Neural cell (in vitro differentiated cells): ENCODE measurements around the gene ST6GAL1. TPM values are rescaled to one million over a fixed set of nuclear protein-coding genes. Genes with fewer than 3 reads are reported as not detected.

Experiments used
- H2AFZ ChIP-seq: fragments of 200-600, 300-800 bp; sonication (generic), shearing (Covaris generic); 2 replicates; pipeline ENCODE4 v1.6.0; 2014; ENCODE audit warnings: low read depth, mild to moderate bottlenecking, antibody characterized with exemption, low read length, moderate library complexity
- H3F3A ChIP-seq: fragments of 200-600 bp; shearing (Covaris generic); 2 replicates; pipeline ENCODE4 v1.6.1; 2016; ENCODE audit warnings: mild to moderate bottlenecking, moderate library complexity, mixed read lengths, antibody characterized with exemption, low read length; ENCODE audit not compliant: insufficient read depth, poor library complexity, severe bottlenecking
- H3K27ac ChIP-seq: fragments of 200-600, 300-800 bp; sonication (generic), shearing (Covaris generic); 2 replicates; pipeline ENCODE4 v1.5.1; 2014; ENCODE audit warnings: mild to moderate bottlenecking, low read length, moderate library complexity
- H3K27me3 ChIP-seq: fragments of 300-800, 200-600 bp; sonication (generic), shearing (Covaris generic); 2 replicates; pipeline ENCODE4 v1.6.0; 2014; ENCODE audit warnings: mild to moderate bottlenecking, low read depth, low read length, moderate library complexity; ENCODE audit not compliant: insufficient read depth
- H3K36me3 ChIP-seq: fragments of 300-800, 200-600 bp; sonication (generic), shearing (Covaris generic); 2 replicates; pipeline ENCODE4 v1.5.1; 2014; ENCODE audit warnings: mild to moderate bottlenecking, antibody characterized with exemption, low read length, moderate library complexity; ENCODE audit not compliant: insufficient read depth
- H3K4me2 ChIP-seq: fragments of 300-800, 200-600 bp; sonication (generic), shearing (Covaris generic); 2 replicates; pipeline ENCODE4 v1.6.0; 2014; ENCODE audit warnings: mild to moderate bottlenecking, low read length
- H3K4me3 ChIP-seq: fragments of 300-800, 200-600 bp; sonication (generic), shearing (Covaris generic); 2 replicates; pipeline ENCODE4 v1.5.1; 2014; ENCODE audit warnings: mild to moderate bottlenecking, low read length, moderate library complexity
- H3K79me2 ChIP-seq: fragments of 200-600 bp; shearing (Covaris generic); replicated peaks from 2 replicates; pipeline ENCODE4 v1.6.0; 2014; ENCODE audit warnings: mild to moderate bottlenecking, low read length, moderate library complexity; ENCODE audit not compliant: insufficient read depth
- H3K9ac ChIP-seq: fragments of 300-800, 200-600 bp; sonication (generic), shearing (Covaris generic); 2 replicates; pipeline ENCODE4 v1.6.1; 2016; ENCODE audit warnings: mild to moderate bottlenecking, low read length, mixed read lengths
- H3K9me2 ChIP-seq: fragments of 200-600 bp; shearing (Covaris generic); 2 replicates; pipeline ENCODE4 v1.6.1; 2016; ENCODE audit warnings: mild to moderate bottlenecking, low read length, mixed read lengths; ENCODE audit not compliant: insufficient read depth
- H3K9me3 ChIP-seq: fragments of 200-600, 300-800 bp; sonication (generic), shearing (Covaris generic); 2 replicates; pipeline ENCODE4 v1.6.1; 2016; ENCODE audit warnings: mild to moderate bottlenecking, mixed run types, low read length, moderate library complexity, mixed read lengths
- H4K20me1 ChIP-seq: fragments of 200-600 bp; shearing (Covaris generic); 2 replicates; pipeline ENCODE4 v1.6.1; 2016; ENCODE audit warnings: mild to moderate bottlenecking, mixed run types; ENCODE audit not compliant: insufficient read depth
- EP300 ChIP-seq: fragments of 450-650 bp; conservative IDR thresholded peaks from 2 replicates; pipeline ENCODE4 v1.6.1; 2014; ENCODE audit warnings: antibody characterized with exemption, mild to moderate bottlenecking, moderate library complexity; ENCODE audit not compliant: poor library complexity, severe bottlenecking
- EZH2 ChIP-seq: fragments of 200-600, 300-800 bp; shearing (Covaris generic), sonication (generic); IDR thresholded peaks from 2 replicates; pipeline ENCODE4 v1.6.1; 2014; ENCODE audit warnings: antibody characterized with exemption, low read length, borderline replicate concordance, mild to moderate bottlenecking; ENCODE audit not compliant: insufficient read depth, poor library complexity, severe bottlenecking
- MXI1 ChIP-seq: fragments of 450-650 bp; conservative IDR thresholded peaks from 2 replicates; pipeline ENCODE4 v1.6.1; 2014; ENCODE audit warnings: antibody characterized with exemption, mild to moderate bottlenecking; ENCODE audit not compliant: poor library complexity, severe bottlenecking
- POLR2AphosphoS5 ChIP-seq: IDR thresholded peaks from 2 replicates; pipeline ENCODE4 v1.6.1; 2012
- RAD21 ChIP-seq: fragments of 450-650 bp; conservative IDR thresholded peaks from 2 replicates; pipeline ENCODE4 v1.6.1; 2014; ENCODE audit warnings: antibody characterized with exemption, mild to moderate bottlenecking, moderate library complexity
- SMC3 ChIP-seq: fragments of 450-650 bp; conservative IDR thresholded peaks from 2 replicates; pipeline ENCODE4 v1.6.1; 2014; ENCODE audit warnings: antibody characterized with exemption, mild to moderate bottlenecking, moderate library complexity; ENCODE audit not compliant: poor library complexity
- TAF1 ChIP-seq: IDR thresholded peaks from 2 replicates; pipeline ENCODE4 v1.6.1; 2012; ENCODE audit warnings: low read depth
- polyA plus RNA-seq: library from polyadenylated mRNA; depleted of rRNA; stranded (reverse); fragments of >200 nt; gene quantifications from 2 replicates; pipeline ENCODE4 v1.2.3, GENCODE V29; 2014
- TF ChIP-seq, protein P1 (sequence below): IDR thresholded peaks from 2 replicates; pipeline ENCODE4 v1.6.1; 2012; ENCODE audit warnings: borderline replicate concordance
- TF ChIP-seq, protein P2 (sequence below): fragments of 450-650 bp; IDR thresholded peaks from 2 replicates; pipeline ENCODE4 v1.5.1; 2014; ENCODE audit warnings: antibody characterized with exemption, mild to moderate bottlenecking, moderate library complexity; ENCODE audit not compliant: poor library complexity, severe bottlenecking

ST6GAL1 gene
- polyA plus RNA-seq, 1 donor from 2014 or later, result 17.6 TPM

DNA sequence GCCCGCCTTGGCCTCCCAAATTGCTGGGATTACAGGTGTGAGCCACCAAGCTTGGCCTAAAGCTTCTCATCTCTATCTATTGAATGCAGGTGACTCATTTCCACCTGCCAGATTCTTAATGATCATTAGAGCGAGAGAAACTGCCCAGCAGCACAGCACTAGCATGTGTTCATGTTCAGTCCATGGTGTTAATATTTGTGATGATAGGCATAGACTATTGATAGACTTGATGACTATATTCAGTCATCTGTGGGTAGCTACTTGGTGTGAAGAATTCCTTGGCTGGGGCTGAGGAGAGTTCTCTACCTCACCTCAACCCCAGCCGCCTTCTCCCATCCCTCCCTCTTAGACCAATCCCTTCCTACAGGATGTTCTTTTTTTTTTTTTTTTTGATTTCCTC is 60.0 kb downstream of the ST6GAL1 start:
- Histone ChIP-seq H3K4me2 (no peak overlapping the region), H2AFZ (no peak overlapping the region), H3K9ac (no peak overlapping the region), H3K27ac (no peak overlapping the region), H3K9me3 (no peaks in the 10 kb centered on the region), H3K27me3 (no peaks in the 10 kb centered on the region), H3K36me3 (no peaks in the 10 kb centered on the region), H3K79me2 (no peaks in the 10 kb centered on the region), H3F3A (no peaks in the 10 kb centered on the region), H3K9me2 (no peaks in the 10 kb centered on the region), H3K4me3 (no peak overlapping the region), H4K20me1 (no peaks in the 10 kb centered on the region)
- TF ChIP-seq, protein P1, sequence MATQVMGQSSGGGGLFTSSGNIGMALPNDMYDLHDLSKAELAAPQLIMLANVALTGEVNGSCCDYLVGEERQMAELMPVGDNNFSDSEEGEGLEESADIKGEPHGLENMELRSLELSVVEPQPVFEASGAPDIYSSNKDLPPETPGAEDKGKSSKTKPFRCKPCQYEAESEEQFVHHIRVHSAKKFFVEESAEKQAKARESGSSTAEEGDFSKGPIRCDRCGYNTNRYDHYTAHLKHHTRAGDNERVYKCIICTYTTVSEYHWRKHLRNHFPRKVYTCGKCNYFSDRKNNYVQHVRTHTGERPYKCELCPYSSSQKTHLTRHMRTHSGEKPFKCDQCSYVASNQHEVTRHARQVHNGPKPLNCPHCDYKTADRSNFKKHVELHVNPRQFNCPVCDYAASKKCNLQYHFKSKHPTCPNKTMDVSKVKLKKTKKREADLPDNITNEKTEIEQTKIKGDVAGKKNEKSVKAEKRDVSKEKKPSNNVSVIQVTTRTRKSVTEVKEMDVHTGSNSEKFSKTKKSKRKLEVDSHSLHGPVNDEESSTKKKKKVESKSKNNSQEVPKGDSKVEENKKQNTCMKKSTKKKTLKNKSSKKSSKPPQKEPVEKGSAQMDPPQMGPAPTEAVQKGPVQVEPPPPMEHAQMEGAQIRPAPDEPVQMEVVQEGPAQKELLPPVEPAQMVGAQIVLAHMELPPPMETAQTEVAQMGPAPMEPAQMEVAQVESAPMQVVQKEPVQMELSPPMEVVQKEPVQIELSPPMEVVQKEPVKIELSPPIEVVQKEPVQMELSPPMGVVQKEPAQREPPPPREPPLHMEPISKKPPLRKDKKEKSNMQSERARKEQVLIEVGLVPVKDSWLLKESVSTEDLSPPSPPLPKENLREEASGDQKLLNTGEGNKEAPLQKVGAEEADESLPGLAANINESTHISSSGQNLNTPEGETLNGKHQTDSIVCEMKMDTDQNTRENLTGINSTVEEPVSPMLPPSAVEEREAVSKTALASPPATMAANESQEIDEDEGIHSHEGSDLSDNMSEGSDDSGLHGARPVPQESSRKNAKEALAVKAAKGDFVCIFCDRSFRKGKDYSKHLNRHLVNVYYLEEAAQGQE, result no peak
- no peak for TF ChIP-seq EZH2
- no peak for TF ChIP-seq SMC3
- TF ChIP-seq POLR2AphosphoS5, result no peak
- TF ChIP-seq, protein P2, sequence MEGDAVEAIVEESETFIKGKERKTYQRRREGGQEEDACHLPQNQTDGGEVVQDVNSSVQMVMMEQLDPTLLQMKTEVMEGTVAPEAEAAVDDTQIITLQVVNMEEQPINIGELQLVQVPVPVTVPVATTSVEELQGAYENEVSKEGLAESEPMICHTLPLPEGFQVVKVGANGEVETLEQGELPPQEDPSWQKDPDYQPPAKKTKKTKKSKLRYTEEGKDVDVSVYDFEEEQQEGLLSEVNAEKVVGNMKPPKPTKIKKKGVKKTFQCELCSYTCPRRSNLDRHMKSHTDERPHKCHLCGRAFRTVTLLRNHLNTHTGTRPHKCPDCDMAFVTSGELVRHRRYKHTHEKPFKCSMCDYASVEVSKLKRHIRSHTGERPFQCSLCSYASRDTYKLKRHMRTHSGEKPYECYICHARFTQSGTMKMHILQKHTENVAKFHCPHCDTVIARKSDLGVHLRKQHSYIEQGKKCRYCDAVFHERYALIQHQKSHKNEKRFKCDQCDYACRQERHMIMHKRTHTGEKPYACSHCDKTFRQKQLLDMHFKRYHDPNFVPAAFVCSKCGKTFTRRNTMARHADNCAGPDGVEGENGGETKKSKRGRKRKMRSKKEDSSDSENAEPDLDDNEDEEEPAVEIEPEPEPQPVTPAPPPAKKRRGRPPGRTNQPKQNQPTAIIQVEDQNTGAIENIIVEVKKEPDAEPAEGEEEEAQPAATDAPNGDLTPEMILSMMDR, result no peak
- no peak for TF ChIP-seq EP300

DNA sequence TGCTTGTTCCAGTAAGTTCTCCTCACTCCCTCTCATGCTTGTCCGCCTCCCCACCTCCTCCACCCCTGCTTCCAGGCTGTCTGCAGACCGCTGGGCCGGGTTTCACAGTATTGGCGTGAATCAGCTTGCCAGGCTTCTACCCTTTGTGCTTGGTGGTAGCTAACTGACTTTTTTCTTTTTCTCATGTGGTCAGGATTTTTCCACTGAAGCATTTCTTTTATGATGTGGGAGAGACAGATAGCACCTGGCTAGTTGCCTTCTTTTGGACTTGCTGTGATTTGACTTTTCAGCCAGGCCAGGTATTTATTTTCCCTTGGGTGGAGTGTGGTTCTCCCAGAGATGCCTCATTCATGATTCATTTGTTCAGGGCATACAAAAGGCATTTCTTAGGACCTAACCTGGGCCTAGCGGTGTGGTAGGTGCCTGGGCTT is 60.6 kb downstream of the ST6GAL1 start:
- no peaks in the 10 kb centered on the region for H3K79me2 ChIP-seq
- TF ChIP-seq SMC3, result no peak
- TF ChIP-seq, protein P1, result no peak
- TF ChIP-seq, protein P2, result no peak
- TF ChIP-seq RAD21, result no peak
- no peak for TF ChIP-seq EP300
- no peak for TF ChIP-seq EZH2
- TF ChIP-seq POLR2AphosphoS5, result no peak
- no peak for TF ChIP-seq MXI1
- TF ChIP-seq TAF1, result no peak
- H3K4me2 ChIP-seq, result no peak overlapping the region
- no peak overlapping the region for H3K9ac ChIP-seq
- no peak overlapping the region for H3K27ac ChIP-seq
- H3K9me3 ChIP-seq, result no peaks in the 10 kb centered on the region
- H3K27me3 ChIP-seq, result no peaks in the 10 kb centered on the region
- H3F3A ChIP-seq, result no peaks in the 10 kb centered on the region
- no peaks in the 10 kb centered on the region for H3K36me3 ChIP-seq
- H3K4me3 ChIP-seq, result no peak overlapping the region
- no peaks in the 10 kb centered on the region for H4K20me1 ChIP-seq
- H2AFZ ChIP-seq, result no peak overlapping the region
- no peaks in the 10 kb centered on the region for H3K9me2 ChIP-seq
